HEK293 (cell line): ENCODE data around the gene GSAP.

Experiments
- CTCF ChIA-PET: fragments of 350-600 bp; formaldehyde crosslinking; extraction: SDS; loops from one replicate; lab custom pipeline; 2021; ENCODE audit warnings: antibody characterized with exemption; lab: Yijun Ruan, JAX
- POLR2A ChIA-PET: fragments of 300-600 bp; formaldehyde crosslinking; extraction: SDS; loops from one replicate; lab custom pipeline; 2020; ENCODE audit warnings: antibody characterized with exemption, inconsistent platforms; lab: Yijun Ruan, JAX
- H3K27ac ChIP-seq: fragments of 200-500 bp; sonication (Bioruptor generic); 2 replicates; pipeline ENCODE4 v1.5.1; 2014; ENCODE audit warnings: low read depth, low read length, control low read depth, inconsistent platforms; ENCODE audit errors: extremely low read depth
- H3K36me3 ChIP-seq, 2 experiments: fragments of 200-500 bp in 1 of 2; sonication (Bioruptor generic) in 1 of 2; 1 replicate in 1 of 2; 2 replicates in 1 of 2; pipeline ENCODE4 v1.5.1; 2014 to 2017; ENCODE audit warnings: inconsistent platforms in 2 of 2, low read length in 2 of 2; ENCODE audit not compliant: control insufficient read depth in 2 of 2, insufficient read depth in 1 of 2
- H3K4me1 ChIP-seq: fragments of 200-500 bp; sonication (Bioruptor generic); 2 replicates; pipeline ENCODE4 v1.5.1; 2014; ENCODE audit warnings: mild to moderate bottlenecking, low read length, inconsistent platforms; ENCODE audit not compliant: control insufficient read depth, insufficient read depth
- H3K4me3 ChIP-seq: 2 replicates; pipeline ENCODE4 v1.5.1; 2011; ENCODE audit warnings: low read depth, mild to moderate bottlenecking, control low read depth, low read length, moderate library complexity
- H3K9me3 ChIP-seq: fragments of 200-500 bp; sonication (Bioruptor generic); 2 replicates; pipeline ENCODE4 v1.5.1; 2014; ENCODE audit warnings: low read depth, low read length, inconsistent platforms; ENCODE audit not compliant: control insufficient read depth, insufficient read depth
- BCL11B ChIP-seq: fragments of 450-650 bp; formaldehyde crosslinking; IDR thresholded peaks from 2 replicates; pipeline ENCODE4 v1.5.1; 2016; ENCODE audit warnings: low read depth, missing biosample characterization, missing genetic modification characterization
- KLF8 ChIP-seq: fragments of 450-650 bp; formaldehyde crosslinking; IDR thresholded peaks from 2 replicates; pipeline ENCODE4 v1.5.1; 2016; ENCODE audit warnings: missing biosample characterization, missing genetic modification characterization
- PATZ1 ChIP-seq: fragments of 450-650 bp; formaldehyde crosslinking; IDR thresholded peaks from 2 replicates; pipeline ENCODE4 v1.5.1; 2016; ENCODE audit warnings: missing biosample characterization, missing genetic modification characterization
- PRDM10 ChIP-seq: fragments of 450-650 bp; formaldehyde crosslinking; IDR thresholded peaks from 2 replicates; pipeline ENCODE4 v1.5.1; 2016; ENCODE audit warnings: missing biosample characterization, missing genetic modification characterization
- SALL2 ChIP-seq: fragments of 450-650 bp; formaldehyde crosslinking; IDR thresholded peaks from 2 replicates; pipeline ENCODE4 v1.5.0; 2017; ENCODE audit warnings: missing biosample characterization, mild to moderate bottlenecking, missing genetic modification characterization, borderline replicate concordance
- ZBTB7A ChIP-seq: fragments of 450-650 bp; formaldehyde crosslinking; IDR thresholded peaks from 2 replicates; pipeline ENCODE4 v1.5.1; 2016; ENCODE audit warnings: low read depth, missing biosample characterization, missing genetic modification characterization
- ZNF18 ChIP-seq: fragments of 450-650 bp; formaldehyde crosslinking; IDR thresholded peaks from 2 replicates; pipeline ENCODE4 v1.5.1; 2016; ENCODE audit warnings: missing biosample characterization, missing genetic modification characterization
- ZNF280D ChIP-seq: fragments of 450-650 bp; formaldehyde crosslinking; IDR thresholded peaks from 2 replicates; pipeline ENCODE4 v1.5.1; 2016; ENCODE audit warnings: missing biosample characterization, missing genetic modification characterization
- ZNF416 ChIP-seq: fragments of 450-650 bp; formaldehyde crosslinking; IDR thresholded peaks from 2 replicates; pipeline ENCODE4 v1.5.1; 2016; ENCODE audit warnings: missing biosample characterization, missing genetic modification characterization
- ZNF501 ChIP-seq: fragments of 450-650 bp; formaldehyde crosslinking; IDR thresholded peaks from 2 replicates; pipeline ENCODE4 v1.5.1; 2016; ENCODE audit warnings: missing biosample characterization, missing genetic modification characterization
- ZNF585B ChIP-seq: fragments of 450-650 bp; formaldehyde crosslinking; IDR thresholded peaks from 2 replicates; pipeline ENCODE4 v1.5.1; 2016; ENCODE audit warnings: missing biosample characterization, missing genetic modification characterization
- ZNF624 ChIP-seq: fragments of 450-650 bp; formaldehyde crosslinking; IDR thresholded peaks from 2 replicates; pipeline ENCODE4 v1.5.1; 2017; ENCODE audit warnings: missing biosample characterization, missing genetic modification characterization
- ZNF664 ChIP-seq: fragments of 450-650 bp; formaldehyde crosslinking; IDR thresholded peaks from 2 replicates; pipeline ENCODE4 v1.5.1; 2016; ENCODE audit warnings: missing biosample characterization, missing genetic modification characterization
- ZNF701 ChIP-seq: fragments of 450-650 bp; formaldehyde crosslinking; IDR thresholded peaks from 2 replicates; pipeline ENCODE4 v1.5.1; 2016; ENCODE audit warnings: missing biosample characterization, missing genetic modification characterization
- ZNF707 ChIP-seq: fragments of 450-650 bp; formaldehyde crosslinking; IDR thresholded peaks from 2 replicates; pipeline ENCODE4 v1.5.1; 2016; ENCODE audit warnings: missing biosample characterization, missing genetic modification characterization
- ZNF776 ChIP-seq: fragments of 450-650 bp; formaldehyde crosslinking; IDR thresholded peaks from 2 replicates; pipeline ENCODE4 v1.5.0; 2017; ENCODE audit warnings: missing biosample characterization, missing genetic modification characterization, borderline replicate concordance
- ZSCAN18 ChIP-seq: fragments of 450-650 bp; formaldehyde crosslinking; IDR thresholded peaks from 2 replicates; pipeline ENCODE4 v1.5.1; 2016; ENCODE audit warnings: missing biosample characterization, missing genetic modification characterization

GSAP gene

GRCh38 chr7:77393261-77393660 lies 22.9 kb downstream of the GSAP start (continued):
- no peak for TF ChIP-seq ZNF501 (tag by site-specific recombination)
- no peak for TF ChIP-seq ZNF416
- TF ChIP-seq ZNF280D (tag by site-specific recombination), result no peak
- no peak for TF ChIP-seq ZNF624 (tag by site-specific recombination)
- no peak for TF ChIP-seq KLF8
- no peak for TF ChIP-seq ZNF707 (tag by site-specific recombination)
- TF ChIP-seq ZNF776 (tag by site-specific recombination), result no peak
- TF ChIP-seq ZNF701 (tag by site-specific recombination), result no peak

GRCh38 chr7:77391230-77391629 lies 24.9 kb downstream of the GSAP start:
- CTCF ChIA-PET, result no interaction called here
- TF ChIP-seq ZNF585B (tag by site-specific recombination) (no peak), ZBTB7A (tag by site-specific recombination) (no peak), SALL2 (no peak), BCL11B (no peak), PRDM10 (tag by site-specific recombination) (no peak), ZSCAN18 (no peak), ZNF18 (no peak), ZNF664 (no peak), PATZ1 (tag by site-specific recombination) (no peak)
- Histone ChIP-seq H3K27ac (no peak overlapping the region), H3K36me3 (no peaks in the 10 kb centered on the region), H3K9me3 (no peaks in the 10 kb centered on the region), H3K4me1 (peaks cover 5% of the 10 kb centered on the region; the same call in 1 of the 2 replicates), H3K4me3 (no peak overlapping the region)
- POLR2A ChIA-PET, result no interaction called here
